Stimulated activated CD4-positive, alpha-beta T cell treated with anti-CD3 and anti-CD28 coated beads, Interleukin-12 subunit alpha, Interleukin-12 subunit beta, amount 100 ng/mL, for 4 hours (primary cell): ENCODE results near the gene ARL6IP1.

Experiments used
- DNase-seq: peaks from one replicate; pipeline ENCODE4 v3.0.0-alpha.2; 2020

The ARL6IP1 gene

DNA sequence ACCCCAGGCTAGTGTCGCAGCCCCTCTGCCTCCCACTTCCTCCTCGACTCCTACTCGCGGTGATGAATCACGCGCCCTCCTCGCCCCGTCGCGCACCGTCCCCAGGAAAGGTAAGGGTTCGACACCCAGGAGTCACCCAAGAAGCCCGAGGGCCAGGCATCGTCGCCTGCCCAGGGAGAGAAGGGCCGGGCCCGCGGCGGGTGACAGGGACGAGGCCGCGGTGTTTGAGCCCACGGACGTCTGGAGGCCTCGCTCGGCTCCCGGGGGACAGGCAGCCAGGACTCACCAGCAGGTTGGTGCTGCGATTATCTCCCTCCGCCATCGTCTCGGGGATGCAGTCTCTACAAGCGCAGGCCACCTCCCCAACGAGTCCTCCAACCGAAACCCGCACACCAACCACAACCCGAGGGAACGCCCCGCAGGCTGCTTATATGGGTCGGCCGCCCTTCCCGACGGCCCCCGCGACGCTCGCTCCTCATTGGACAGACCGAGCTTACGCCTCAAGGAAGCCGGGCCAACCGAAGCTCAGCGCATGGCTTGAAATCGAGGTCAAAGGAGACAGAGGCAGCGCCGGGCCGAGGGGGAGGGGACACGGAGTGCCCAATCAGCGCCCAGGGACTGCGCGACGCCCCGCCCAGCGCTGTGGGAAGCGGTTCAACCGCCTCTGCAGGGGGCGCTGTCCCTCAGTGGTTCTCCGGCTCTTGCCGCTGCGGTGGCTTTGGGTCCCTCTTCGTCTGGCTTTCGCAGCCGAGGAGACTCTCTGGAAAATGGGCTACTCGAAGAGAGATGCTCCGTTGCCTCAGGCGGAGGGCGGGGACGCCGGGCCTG is at the start of gene ARL6IP1:
ARL6IP1 (minus strand) TSS at position 405 of the 828 bp plus-strand sequence; CDS start at position 322, 83 bp downstream.
- DNase-seq, result peak; percentile 98

DNA sequence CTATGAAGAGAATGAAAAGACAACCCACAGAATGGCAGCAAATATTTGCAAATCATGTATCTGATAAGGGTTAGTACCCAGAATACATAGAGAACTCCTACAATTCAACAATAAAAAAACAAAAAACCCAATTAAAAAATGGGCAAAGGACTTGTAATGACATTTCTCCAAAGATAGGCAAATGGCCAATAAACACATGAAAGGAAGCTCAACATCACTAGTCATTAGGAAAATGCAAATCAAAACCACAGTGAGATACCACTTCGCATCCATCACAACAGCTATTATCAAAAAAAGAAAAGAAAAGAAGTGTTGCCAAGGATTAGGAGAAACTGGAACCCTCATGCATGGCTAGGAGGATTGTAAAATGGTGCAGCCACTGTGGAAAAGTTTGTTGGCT is 45.1 kb upstream of the ARL6IP1 start:
- no peak for DNase-seq

DNA sequence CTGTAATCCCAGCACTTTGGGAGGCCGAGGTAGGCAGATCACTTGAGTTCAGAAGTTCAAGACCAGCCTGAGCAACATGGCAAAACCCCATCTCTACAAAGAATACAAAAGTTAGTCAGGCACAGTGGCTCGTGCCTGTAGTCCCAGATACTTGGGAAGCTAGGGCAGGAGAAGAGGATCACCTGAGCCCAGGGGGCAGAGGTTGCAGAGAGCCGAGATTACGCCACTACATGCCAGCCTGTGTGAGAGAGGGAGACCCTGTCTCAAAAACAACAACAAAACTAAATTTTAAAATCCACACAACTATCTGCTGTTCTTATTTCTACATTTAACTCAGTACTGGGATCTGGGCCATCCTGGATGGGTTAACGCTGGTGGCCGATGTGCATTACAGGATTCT is 41.2 kb upstream of the ARL6IP1 start:
- no peak for DNase-seq

DNA sequence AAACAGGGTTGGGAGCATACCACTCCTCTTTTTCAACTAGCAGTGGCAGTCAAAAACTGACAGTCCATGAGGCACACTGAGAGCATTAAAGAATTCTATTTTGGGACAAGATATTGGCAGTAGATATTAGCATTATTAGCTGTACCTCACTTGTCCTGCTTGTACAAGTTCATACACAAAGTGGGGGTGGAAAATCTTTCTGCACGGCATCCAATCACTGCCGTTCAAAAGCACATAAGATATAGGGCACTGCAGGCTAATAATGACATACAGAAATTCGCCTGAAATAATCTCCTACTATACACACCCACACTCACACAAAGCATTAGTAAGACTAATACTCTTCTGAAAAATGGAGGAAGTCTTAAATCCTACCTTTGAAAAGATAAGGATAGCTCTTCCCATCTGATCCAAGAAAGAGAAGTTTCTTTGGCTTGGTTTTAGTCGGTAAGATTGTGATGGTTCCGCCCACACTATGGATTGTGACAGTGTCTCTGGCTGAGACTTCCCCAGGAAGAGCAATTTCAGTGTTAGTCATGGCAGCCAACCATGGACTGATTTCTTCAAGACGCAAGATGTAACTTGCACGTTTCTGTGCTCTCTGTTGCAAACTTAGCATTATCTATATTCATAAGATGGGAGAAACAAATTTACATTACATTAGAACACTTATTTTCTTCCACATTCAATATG is 40.6 kb upstream of the ARL6IP1 start:
- DNase-seq, result no peak

DNA sequence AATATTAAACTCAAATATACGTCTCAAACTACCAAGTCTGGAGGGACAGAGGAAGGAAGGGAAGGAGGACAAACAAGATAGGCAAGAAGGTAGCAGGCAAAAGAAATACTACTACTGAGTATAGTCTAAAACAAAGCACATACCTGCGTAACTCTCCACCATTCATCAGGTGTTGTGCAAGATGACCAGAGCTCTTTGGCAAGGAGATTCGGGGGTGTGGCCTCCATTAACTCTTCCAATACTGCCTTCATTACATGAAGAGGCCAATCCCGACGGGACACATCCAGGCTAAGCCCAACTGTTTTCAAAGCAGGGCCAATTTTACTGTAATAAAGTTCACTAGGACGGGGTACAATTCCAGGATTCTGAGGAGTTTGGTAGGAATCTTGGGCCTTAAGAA is 38.2 kb upstream of the ARL6IP1 start:
- DNase-seq, result no peak

DNA sequence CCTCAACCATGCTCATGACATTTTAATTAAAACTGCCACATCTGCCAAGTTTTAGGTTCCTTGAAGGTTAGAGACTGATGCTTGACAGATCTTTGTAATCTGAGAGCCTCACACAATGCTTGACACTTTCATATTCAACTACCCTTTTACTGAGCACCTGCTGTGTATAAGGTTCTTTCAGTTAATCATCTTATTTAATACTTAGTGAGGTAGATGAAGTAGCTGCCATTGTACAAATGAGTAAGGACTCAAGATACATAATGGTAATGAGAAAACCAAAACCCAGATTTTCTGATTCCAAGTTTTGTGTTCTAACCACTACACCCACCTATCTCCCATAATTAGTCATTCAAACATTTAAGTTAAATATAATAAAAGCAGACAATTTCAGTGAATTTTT is 35.4 kb upstream of the ARL6IP1 start:
- no peak for DNase-seq

DNA sequence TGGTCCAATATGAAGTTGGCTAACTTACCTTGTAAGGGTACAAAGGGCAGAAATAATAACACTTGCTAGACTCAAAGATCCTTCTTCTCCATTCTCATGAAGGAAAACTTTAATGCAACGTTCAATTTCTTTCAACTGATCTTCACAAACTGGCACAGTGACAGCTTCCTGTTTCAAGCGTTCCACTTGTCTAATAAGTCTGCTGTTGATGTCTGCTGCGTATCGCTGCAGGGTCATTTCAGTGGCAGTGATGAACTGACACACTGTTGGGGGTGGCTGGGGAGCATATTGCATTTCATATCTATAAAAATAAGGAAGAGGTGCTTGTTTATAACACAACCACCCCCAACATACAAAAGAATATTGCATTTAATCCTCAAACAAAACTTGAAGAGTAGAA is 33.5 kb upstream of the ARL6IP1 start:
- no peak for DNase-seq

DNA sequence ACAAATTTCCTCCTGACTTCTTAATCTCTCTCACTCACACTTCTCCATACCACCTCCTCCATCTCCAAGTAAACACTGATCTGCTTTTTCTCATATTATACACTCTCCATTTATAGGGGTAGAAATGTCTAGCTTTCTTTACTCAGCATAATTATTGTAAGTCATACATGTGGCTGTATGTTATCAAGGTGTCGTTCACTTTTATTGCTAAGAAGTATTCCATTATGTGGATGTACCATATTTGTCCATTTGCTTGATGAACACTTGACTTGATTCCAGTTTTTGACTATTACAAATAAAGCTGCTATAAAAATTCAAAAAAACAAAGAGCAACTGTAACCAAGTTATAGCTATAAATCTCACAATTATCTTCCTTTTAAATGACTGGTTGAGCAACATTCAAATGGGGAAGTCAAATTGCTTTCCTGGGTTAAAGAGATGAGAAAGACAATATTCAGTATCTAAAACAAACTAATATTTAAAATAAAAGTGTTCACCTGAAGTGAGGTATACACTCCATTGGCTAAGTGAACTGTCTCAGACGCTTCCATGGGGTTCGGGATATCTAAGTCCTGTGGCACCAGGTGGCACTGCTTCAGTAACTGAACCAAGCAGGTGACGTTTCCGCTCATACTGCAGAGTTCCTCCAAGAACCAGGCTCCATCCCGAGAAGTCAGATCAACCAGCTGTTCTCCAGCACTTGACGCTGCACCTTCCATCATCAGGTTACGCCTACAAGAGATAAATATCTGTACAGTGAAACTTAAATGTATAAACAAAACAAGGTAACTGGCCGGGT is 32.6 kb upstream of the ARL6IP1 start:
- no peak for DNase-seq

DNA sequence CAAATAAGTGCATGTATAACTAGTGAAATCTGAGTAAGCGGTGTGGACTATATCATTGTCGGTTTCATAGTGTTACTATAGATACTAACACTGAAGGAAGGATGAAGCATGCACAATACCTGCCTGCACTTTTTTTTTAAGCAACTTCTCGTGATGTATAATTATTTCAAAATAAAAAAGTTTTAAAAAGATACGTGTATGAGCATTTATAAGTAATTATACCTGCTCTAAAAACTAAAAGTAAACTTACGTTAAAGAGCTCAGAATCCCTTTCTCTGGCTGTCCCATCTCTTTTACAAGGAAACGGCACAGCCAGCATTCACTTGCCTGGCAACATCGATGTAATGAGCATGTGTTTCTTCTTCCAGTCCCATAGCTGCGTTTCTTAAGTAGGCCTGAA is 31.3 kb upstream of the ARL6IP1 start:
- no peak for DNase-seq

DNA sequence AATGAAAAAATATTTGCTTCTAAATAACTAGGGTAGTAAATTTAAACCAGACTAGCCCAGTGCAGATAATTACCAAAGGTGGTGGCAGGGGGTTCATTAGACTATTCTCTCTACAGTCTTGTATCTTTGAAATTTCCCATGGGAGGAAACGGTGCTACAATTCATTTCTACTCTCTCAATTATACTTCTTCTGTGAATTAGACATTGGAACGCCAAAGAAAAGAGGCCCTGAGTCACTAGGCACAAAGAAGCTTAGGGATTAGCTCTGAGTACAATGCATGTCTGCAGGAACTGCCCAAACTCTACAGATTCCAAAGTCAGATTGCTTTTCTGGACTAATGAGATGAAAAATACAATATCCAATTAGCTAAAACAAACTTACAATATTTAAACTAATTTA is 30.7 kb upstream of the ARL6IP1 start:
- no peak for DNase-seq

DNA sequence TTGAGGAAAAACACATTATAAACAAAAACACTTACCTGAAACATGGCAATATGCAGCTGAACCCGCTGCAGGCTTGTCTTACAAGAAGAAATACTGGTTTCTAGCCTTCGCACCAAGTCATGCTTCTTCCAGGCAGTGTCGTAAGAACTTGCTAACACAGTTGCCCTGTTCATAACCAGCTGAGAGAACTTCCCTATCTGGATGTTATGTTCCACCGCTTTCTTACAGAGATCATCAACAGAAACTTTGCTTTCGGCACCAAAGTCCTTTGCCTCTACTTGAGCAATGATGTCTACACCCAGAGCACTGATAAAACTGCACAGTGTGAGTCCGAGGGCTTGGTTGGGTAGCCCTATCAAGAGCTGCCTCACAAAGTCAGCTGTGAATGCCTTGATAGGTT is 27.9 kb upstream of the ARL6IP1 start:
- DNase-seq, result no peak

DNA sequence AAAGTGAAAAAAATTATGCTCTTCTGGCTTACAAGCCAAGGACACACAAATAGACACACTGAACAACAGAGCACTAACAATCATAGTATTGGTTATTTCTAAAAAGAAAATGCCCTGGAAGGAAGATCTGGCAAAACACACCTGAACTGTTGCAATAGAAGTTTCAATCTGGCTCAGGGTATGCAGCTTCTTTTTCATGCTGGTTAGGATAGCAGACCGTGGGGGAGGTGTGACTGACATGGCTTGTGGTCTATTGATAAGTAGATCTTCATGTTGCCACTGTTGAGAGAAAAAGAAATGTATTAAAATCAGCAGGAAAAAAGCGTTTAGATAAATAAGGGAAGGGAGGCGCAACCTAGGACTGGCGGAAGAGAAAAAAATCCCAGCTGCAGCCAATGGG is 26.5 kb upstream of the ARL6IP1 start:
- no peak for DNase-seq

DNA sequence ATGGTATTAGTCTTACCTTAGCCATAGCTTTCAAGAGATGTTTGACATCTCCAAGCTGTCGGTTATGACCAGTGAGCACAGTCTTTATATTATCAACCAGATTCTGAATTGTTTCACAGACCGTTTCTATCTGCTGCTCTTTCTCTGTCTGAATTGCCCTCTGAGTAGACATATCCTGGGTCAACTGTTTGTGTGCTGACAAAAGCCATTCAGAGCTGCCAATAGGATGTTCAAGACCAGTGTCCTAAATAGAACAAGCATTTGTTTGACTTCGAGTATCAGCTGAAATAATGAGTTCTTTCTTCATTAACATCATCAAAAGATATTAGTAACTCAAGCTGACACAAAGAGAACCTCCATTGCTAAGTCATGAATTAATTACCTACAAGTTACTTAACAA is 14.9 kb upstream of the ARL6IP1 start:
- DNase-seq, result no peak

DNA sequence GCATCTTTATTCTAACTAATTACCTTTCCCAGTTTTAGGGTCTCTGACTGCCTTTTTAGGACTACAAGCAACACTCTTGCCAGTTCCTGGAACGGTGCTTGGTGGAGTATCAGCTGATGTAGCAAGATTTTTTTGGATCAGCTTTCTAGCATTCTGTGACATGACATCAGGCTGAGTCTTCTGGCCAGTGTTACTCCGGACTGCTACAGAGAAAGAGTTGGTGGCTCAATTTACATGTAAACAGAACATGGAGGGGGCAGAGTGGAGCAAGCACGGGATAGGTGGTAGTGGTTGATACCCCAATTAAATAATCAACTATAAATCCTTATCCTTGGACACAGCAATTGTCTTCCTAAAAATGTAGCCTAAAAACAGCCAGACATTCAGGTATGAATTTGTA is 10.6 kb upstream of the ARL6IP1 start:
- no peak for DNase-seq

DNA sequence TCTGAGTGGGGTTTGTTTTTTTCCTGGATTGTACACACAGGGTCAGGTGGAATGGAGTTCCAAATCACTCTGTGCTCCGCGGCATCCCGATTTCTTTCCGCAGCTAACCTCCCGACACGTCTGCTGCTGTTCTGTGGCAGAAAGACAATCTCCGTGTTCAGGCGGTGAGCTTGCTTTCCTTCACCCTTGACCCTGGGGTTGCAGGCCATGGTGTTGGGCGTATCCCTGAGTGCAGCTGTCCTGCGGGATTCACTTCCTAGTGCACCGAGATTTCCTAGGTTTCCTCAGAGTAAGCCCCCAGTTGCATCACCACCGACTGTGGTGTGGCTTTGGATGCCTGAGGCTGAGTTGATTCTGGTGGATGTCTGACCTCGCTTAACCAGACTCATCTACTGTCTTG is 7.8 kb upstream of the ARL6IP1 start:
- no peak for DNase-seq

DNA sequence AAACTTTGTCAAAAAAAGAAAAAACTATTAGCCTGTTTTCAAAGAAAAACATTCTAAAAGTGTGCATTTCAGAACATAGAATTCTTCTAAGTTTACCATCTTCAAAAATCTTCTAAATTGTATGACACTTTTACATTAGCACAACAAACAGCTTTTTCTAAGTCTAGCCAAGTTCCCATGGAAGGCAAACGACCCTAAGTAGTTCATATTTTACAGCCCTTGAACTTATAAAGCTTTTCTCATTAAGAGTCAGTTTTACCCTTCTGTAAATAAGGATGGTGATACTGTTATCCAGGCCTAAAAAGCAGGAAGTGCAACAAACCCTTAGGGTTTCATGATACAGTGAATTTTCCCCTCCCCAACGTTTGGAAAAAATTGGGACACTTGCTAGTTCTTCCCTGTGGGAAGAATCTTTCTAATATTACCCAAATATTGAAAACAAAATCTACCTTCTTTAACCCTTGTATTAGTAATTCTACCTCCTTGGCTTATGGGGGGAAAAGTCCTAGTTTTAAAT is 4.0 kb upstream of the ARL6IP1 start:
- DNase-seq, result no peak

DNA sequence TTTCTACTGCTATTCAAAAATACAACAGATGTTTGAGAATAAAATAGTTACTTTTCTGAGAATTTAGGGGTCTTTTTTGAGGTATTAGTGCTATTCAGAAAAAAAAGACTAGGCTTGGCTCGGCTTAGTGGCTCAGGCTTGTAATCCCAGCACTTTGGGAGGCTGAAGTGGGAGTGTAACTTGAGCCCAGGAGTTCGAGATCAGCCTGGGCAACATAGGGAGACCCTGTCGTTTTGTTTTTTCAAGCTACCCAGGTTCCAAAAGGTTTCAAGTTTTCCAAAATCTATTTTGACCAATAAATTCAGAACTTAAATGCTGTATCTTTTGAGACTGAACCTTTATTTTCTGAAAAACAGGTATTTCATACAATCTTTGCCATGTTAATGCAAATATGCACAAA is 3.2 kb upstream of the ARL6IP1 start:
- DNase-seq, result no peak

DNA sequence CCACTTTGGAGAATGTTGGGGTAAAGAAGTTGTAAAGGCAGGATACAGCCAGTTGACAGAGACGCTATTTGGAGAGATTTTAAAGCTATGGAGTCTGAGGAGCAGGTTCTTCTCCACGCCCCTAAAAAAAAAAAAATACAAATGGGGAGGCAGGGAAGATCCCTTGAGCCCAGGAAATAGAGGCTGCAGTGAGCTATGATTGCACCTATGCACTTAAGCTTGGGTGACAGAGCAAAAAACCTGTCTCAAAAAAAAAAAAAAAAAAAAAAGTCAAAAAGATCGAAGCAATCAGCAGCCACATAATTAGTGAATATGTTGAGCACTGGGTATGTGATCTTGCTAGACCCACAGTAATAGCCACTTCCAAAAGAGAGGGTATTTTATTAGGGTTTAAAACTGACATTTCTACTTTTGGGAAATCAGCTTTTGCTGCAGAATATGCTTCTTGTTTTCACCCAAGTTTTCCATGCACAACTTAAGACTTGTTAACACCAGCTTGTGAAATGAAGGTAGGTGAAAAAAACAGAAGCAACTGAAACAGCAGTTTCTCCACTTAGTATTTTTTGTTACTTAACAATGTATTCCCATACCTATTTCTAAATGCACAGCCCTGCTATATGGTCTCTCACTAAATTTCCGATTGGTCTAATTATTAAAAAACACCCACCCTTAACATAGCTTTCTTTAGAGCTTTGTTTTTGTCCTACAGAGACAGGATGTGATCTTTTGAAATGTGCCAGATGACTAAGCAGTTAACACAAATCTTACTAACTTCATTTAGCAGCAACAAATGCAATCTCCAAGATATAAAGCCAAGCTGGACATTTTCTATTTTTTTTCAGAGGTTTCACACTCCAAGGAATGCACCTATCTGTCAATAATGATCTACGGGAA is 2.5 kb upstream of the ARL6IP1 start:
- DNase-seq, result no peak

DNA sequence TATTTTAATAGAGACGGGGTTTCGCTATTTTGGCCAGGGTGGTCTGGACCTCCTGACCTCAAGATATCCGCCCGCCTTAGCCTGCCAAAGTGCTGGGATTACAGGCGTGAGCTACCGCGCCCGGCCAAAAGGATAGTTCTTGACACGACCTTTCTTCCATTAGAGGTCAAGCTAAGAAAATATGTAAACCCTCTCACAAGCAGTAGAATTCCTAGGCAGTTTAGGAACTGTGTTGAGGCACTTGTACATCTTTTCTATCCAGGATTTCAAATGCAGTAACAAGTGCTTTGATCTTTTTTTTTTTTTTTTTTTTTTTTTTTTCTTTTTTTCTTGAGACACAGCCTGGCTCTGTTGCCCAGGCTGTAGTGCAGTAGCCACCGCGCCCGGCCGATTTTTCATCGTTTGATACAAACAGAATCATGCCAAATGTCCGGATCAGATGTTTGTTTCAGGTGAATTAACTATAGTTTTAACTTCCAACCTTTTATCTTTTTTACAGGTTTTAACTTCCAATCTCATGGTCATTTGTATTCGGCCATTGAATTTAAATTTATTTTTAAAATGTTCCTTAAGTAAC is 1.5 kb upstream of the ARL6IP1 start:
- no peak for DNase-seq

DNA sequence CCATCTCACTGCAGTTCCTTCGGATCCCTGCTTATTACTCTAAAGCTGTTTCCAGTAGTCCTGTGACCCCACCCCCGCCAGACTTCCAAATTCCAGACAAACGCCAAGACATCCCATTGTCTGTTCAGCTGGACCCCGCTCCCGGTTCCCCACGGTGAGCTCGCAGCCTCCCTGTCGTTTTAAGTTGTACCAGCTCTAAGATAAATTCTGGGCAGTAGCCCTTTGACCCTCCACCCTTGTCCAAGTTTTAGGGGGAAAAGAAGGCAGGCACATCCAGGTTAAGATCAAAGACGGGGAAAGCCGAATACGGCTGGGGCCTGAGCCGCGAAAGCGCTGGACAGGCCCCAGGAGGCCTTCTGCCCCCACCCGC is 589 bp downstream of the ARL6IP1 start:
- no peak for DNase-seq

DNA sequence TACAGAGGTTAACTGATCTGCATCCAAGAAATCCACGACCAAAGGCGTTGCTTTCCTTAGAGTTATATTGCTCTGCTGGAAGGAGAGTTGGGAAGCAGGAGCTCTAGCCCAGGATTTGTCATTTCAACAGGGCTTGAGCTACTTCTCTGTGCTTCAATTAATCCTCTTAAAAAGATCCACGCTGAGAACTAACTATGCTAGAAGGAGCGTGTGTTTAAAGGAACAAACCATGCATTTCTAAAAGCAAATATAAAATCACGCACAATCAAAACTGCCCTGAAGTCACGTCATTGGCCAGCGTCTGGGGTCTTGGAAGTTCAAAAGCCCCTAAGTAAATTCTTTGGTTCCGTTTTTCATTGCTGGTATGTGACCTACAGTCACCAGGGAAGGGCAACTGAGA is 1.1 kb downstream of the ARL6IP1 start:
- DNase-seq, result no peak

DNA sequence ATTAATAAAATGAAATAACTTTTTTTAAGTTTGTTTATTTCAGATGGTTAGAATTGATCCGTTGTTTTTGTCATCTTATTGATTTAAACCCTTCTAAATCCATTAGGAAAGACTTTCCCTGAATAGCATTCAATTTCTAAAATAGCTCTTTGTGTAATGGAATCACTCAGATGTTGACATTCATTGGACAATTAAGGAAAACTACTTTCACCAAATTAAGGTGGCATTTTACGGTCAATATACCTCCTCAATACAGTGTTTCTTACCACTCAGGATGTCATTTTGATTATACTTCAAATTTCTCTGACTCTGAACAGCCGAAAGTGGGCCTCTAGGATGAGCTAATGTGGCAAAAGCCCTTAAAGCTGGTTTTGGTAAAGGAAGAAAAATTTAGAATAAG is 1.8 kb downstream of the ARL6IP1 start:
- DNase-seq, result no peak
